GM21423 (cell line): ENCODE results near the gene PDE8A.

Source experiments
- ATAC-seq: cut with Tn5 transposase; IDR thresholded peaks from one replicate; pipeline ENCODE4 v1.9.1; 2021; ENCODE audit warnings: mild to moderate bottlenecking, moderate library complexity; ENCODE audit not compliant: unreplicated experiment

Gene PDE8A

GRCh38 chr15:84981711-84982300 lies at the start of gene PDE8A:
PDE8A (plus strand) TSS chr15:84981856; CDS start chr15:84982163, 307 bp downstream.
- peak; percentile 21 for ATAC-seq

GRCh38 chr15:84934942-84935729 lies 46.5 kb upstream of the PDE8A start:
- ATAC-seq, result no peak

GRCh38 chr15:84937144-84937543 lies 44.5 kb upstream of the PDE8A start:
- ATAC-seq, result no peak

GRCh38 chr15:84938726-84939125 lies 42.9 kb upstream of the PDE8A start:
- no peak for ATAC-seq

- ATAC-seq, result no peak
Measured at GRCh38 chr15:84940399-84940798, 41.3 kb upstream of the PDE8A start.

- no peak for ATAC-seq
Measured at GRCh38 chr15:84942456-84942855, 39.2 kb upstream of the PDE8A start.

GRCh38 chr15:84944311-84944710 lies 37.3 kb upstream of the PDE8A start:
- no peak for ATAC-seq

GRCh38 chr15:84944861-84945260 lies 36.8 kb upstream of the PDE8A start:
- ATAC-seq, result no peak

GRCh38 chr15:84946772-84947489 lies 34.7 kb upstream of the PDE8A start:
- no peak for ATAC-seq

- ATAC-seq, result no peak
Measured at GRCh38 chr15:84947947-84948830, 33.5 kb upstream of the PDE8A start.

- ATAC-seq, result no peak
Measured at GRCh38 chr15:84949043-84949442, 32.6 kb upstream of the PDE8A start.

- ATAC-seq, result no peak
Measured at GRCh38 chr15:84949845-84950569, 31.6 kb upstream of the PDE8A start.

GRCh38 chr15:84950570-84951111 lies 31.0 kb upstream of the PDE8A start:
- ATAC-seq, result no peak

- no peak for ATAC-seq
Measured at GRCh38 chr15:84951736-84952135, 29.9 kb upstream of the PDE8A start.

GRCh38 chr15:84953136-84953535 lies 28.5 kb upstream of the PDE8A start:
- ATAC-seq, result no peak

GRCh38 chr15:84953726-84954125 lies 27.9 kb upstream of the PDE8A start:
- no peak for ATAC-seq

GRCh38 chr15:84955089-84955848 lies 26.4 kb upstream of the PDE8A start:
- no peak for ATAC-seq

- no peak for ATAC-seq
Measured at GRCh38 chr15:84956199-84956598, 25.5 kb upstream of the PDE8A start.

- ATAC-seq, result no peak
Measured at GRCh38 chr15:84960391-84961113, 21.1 kb upstream of the PDE8A start.
